Osteoblast (primary cell): ENCODE measurements around the gene PUM2. TPM values are rescaled to one million over a fixed set of nuclear protein-coding genes. Genes with fewer than 3 reads are reported as not detected.

Source experiments
- DNase-seq: peaks from one replicate; pipeline ENCODE4 v3.0.0; 2011; ENCODE audit warnings: low spot score, mixed read lengths; ENCODE audit not compliant: insufficient read length; ENCODE audit errors: missing footprints
- H2AFZ ChIP-seq: 2 replicates; pipeline ENCODE4 v1.6.0; 2011; ENCODE audit warnings: mild to moderate bottlenecking, low read length
- H3K27ac ChIP-seq: 2 replicates; pipeline ENCODE4 v1.5.1; 2011; ENCODE audit warnings: mild to moderate bottlenecking, low read depth, low read length, moderate library complexity
- H3K27me3 ChIP-seq: 2 replicates; pipeline ENCODE4 v1.6.0; 2012; ENCODE audit warnings: mild to moderate bottlenecking, control low read depth, inconsistent platforms, low read length, moderate library complexity; ENCODE audit not compliant: insufficient read depth
- H3K36me3 ChIP-seq: 2 replicates; pipeline ENCODE4 v1.5.1; 2011; ENCODE audit warnings: mild to moderate bottlenecking, low read length, control low read depth, moderate library complexity; ENCODE audit not compliant: insufficient read depth
- H3K4me1 ChIP-seq: 2 replicates; pipeline ENCODE4 v1.5.1; 2011; ENCODE audit warnings: mild to moderate bottlenecking, low read length, control low read depth, moderate library complexity; ENCODE audit not compliant: insufficient read depth
- H3K4me2 ChIP-seq: 2 replicates; pipeline ENCODE4 v1.6.0; 2011; ENCODE audit warnings: mild to moderate bottlenecking, low read length; ENCODE audit not compliant: insufficient read depth
- H3K4me3 ChIP-seq: fragments of 200-600 bp; sonication (generic); 3 replicates; pipeline ENCODE4 v1.5.1; 2012; ENCODE audit warnings: mild to moderate bottlenecking, low read length, inconsistent platforms; ENCODE audit not compliant: insufficient read depth
- H3K79me2 ChIP-seq: 2 replicates; pipeline ENCODE4 v1.6.0; 2012; ENCODE audit warnings: mild to moderate bottlenecking, low read length, control low read depth, inconsistent platforms; ENCODE audit not compliant: insufficient read depth
- H3K9me3 ChIP-seq: 2 replicates; pipeline ENCODE4 v1.5.1; 2011; ENCODE audit warnings: low read depth, low read length, control low read depth
- H4K20me1 ChIP-seq: 2 replicates; pipeline ENCODE4 v1.6.0; 2012; ENCODE audit warnings: mild to moderate bottlenecking, low read length, control low read depth; ENCODE audit not compliant: insufficient read depth
- total RNA-seq: library from RNA; depleted of rRNA; stranded (reverse); fragments of >200 nt; gene quantifications from 2 replicates; pipeline ENCODE4 v1.2.3, GENCODE V29; 2012
- TF ChIP-seq, protein P1 (sequence below): IDR thresholded peaks from 2 replicates; pipeline ENCODE4 v1.5.1; 2011; ENCODE audit warnings: mild to moderate bottlenecking, low read depth, low read length, moderate library complexity; ENCODE audit errors: extremely low read depth

Gene PUM2
- total RNA-seq, 1 donor: 45.2 TPM

DNA sequence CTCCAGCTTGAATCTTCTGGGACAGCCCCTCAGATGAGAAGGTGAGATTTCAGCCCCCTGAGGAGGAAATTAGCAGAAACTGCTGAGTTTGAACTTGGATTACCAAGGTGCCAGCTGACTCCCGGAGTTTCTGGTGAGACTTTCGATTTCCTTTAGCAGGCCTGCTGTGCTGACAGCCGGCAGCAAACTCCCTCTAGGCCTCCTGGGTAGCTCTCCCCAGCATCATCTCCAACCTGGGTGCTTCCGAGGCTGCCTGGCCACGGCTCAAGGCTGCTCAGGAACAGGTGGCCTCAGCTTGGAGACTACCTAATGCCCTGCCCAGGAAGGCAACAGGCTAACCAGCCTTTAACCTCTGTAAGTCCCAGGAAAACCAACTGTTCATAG, 142.2 kb downstream of the PUM2 start:
- H3K79me2 ChIP-seq: no peaks in the 10 kb centered on the region
- no peak overlapping the region for H3K27ac ChIP-seq
- H3K4me3 ChIP-seq: no peak overlapping the region
- DNase-seq: no peak
- H3K9me3 ChIP-seq: no peaks in the 10 kb centered on the region
- H3K27me3 ChIP-seq: no peaks in the 10 kb centered on the region
- H2AFZ ChIP-seq: peak overlapping the region; percentile 89
- peak overlapping the region; percentile 10 for H3K4me2 ChIP-seq
- H3K4me1 ChIP-seq: peaks cover 3% of the 10 kb centered on the region
- no peaks in the 10 kb centered on the region for H4K20me1 ChIP-seq
- TF ChIP-seq, protein P1, sequence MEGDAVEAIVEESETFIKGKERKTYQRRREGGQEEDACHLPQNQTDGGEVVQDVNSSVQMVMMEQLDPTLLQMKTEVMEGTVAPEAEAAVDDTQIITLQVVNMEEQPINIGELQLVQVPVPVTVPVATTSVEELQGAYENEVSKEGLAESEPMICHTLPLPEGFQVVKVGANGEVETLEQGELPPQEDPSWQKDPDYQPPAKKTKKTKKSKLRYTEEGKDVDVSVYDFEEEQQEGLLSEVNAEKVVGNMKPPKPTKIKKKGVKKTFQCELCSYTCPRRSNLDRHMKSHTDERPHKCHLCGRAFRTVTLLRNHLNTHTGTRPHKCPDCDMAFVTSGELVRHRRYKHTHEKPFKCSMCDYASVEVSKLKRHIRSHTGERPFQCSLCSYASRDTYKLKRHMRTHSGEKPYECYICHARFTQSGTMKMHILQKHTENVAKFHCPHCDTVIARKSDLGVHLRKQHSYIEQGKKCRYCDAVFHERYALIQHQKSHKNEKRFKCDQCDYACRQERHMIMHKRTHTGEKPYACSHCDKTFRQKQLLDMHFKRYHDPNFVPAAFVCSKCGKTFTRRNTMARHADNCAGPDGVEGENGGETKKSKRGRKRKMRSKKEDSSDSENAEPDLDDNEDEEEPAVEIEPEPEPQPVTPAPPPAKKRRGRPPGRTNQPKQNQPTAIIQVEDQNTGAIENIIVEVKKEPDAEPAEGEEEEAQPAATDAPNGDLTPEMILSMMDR: no peak
- no peaks in the 10 kb centered on the region for H3K36me3 ChIP-seq

DNA sequence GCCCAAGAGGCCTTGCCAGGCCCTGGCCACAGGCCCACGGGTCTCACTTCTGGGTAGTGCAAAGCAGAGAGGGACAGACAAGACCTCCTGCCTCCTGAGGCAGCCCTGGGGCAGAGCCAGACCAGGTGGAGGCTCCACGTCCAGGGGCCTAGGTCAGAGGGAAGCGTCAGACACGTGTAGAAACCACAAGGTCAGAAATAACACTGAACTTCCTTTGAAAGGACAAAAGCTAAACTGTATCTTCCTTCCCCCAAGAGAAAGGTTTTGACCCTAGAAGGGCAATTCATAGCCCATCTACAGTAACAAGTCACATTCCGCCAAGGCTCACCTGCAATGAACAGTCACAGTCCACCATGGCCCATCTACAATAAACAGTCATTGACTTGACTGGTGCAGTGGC, 143.6 kb downstream of the PUM2 start:
- Histone ChIP-seq H2AFZ (no peak overlapping the region), H3K4me1 (peaks cover 3% of the 10 kb centered on the region), H3K9me3 (no peaks in the 10 kb centered on the region), H3K79me2 (no peaks in the 10 kb centered on the region), H3K27ac (no peak overlapping the region), H3K4me2 (no peak overlapping the region), H3K4me3 (no peak overlapping the region), H4K20me1 (no peaks in the 10 kb centered on the region), H3K27me3 (no peaks in the 10 kb centered on the region), H3K36me3 (no peaks in the 10 kb centered on the region)
- DNase-seq: no peak
- TF ChIP-seq, protein P1: no peak

DNA sequence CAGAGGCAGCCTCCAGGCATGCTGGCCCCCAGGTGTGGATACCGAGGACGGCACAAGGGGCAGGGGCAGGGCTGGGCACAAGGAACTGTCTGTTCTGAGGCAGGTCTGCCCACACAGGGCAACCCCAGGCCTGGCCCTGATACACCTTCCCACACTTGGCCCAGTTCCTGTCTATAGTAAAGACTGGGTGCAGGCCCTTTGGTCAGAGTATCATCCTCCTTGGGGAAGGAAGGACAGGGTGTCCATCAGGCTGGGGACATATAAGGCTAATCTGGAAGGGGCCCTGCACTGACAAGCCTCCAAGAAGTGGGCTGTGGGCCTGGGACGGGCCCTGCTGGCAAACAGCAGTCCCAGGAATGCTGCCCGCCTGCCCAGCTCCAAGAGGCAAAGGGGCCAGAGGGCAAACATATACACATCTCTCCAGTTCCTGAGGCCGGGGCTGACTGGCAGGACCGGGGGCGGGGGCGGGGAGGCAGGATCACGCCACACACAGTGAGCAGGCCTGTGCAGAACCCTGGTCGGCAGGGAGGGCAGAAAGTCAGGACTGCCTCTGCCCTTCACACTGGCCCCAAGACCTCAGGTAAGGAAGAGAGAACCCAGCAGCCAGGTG, 144.6 kb downstream of the PUM2 start:
- H3K4me1 ChIP-seq: peaks cover 3% of the 10 kb centered on the region
- no peak overlapping the region for H2AFZ ChIP-seq
- no peaks in the 10 kb centered on the region for H3K79me2 ChIP-seq
- H4K20me1 ChIP-seq: no peaks in the 10 kb centered on the region
- no peak for DNase-seq
- TF ChIP-seq, protein P1: no peak
- H3K4me3 ChIP-seq: no peak overlapping the region
- H3K27me3 ChIP-seq: no peaks in the 10 kb centered on the region
- H3K9me3 ChIP-seq: no peaks in the 10 kb centered on the region
- H3K4me2 ChIP-seq: no peak overlapping the region
- no peak overlapping the region for H3K27ac ChIP-seq
- no peaks in the 10 kb centered on the region for H3K36me3 ChIP-seq

DNA sequence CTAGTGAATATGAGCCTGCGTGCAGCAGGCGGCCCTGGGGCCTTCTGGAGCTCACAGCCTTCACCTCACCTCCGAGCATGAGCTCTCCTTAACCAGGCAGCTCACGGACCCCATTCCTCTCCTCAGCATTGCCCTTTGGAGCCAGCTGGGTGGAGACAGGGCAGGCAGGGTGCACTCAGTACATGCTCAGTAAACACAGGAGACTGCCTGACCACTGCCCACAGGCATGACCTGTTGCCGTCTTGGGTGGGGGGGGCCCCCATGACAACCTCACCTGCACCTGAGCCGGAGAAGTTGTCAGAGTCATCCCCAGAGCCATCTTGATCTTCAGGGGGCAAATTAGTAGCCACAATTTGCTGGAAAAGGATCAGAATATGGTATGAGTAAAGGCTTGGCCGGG, 145.6 kb downstream of the PUM2 start:
- H3K36me3 ChIP-seq: no peaks in the 10 kb centered on the region
- H4K20me1 ChIP-seq: no peaks in the 10 kb centered on the region
- no peak overlapping the region for H2AFZ ChIP-seq
- H3K4me2 ChIP-seq: no peak overlapping the region
- no peak for DNase-seq
- TF ChIP-seq, protein P1: no peak
- H3K79me2 ChIP-seq: no peaks in the 10 kb centered on the region
- H3K27ac ChIP-seq: no peak overlapping the region
- no peaks in the 10 kb centered on the region for H3K9me3 ChIP-seq
- H3K4me3 ChIP-seq: no peak overlapping the region
- H3K27me3 ChIP-seq: no peaks in the 10 kb centered on the region
- peaks cover 3% of the 10 kb centered on the region for H3K4me1 ChIP-seq
